A549 (cell line): ENCODE results near the gene SOX5. TPM values are rescaled to one million over a fixed set of nuclear protein-coding genes. Genes with fewer than 3 reads are reported as not detected.

Experiments used
- ATAC-seq, 2 experiments: fragments of 200-7000 bp in 1 of 2; fragments of >200 bp in 1 of 2; cut with Nextera tagmentation in 1 of 2; cut with Tn5 transposase in 1 of 2; 3 replicates each; pipeline versions ENCODE4 v1.8.0 to v1.9.1; 2018 to 2020; ENCODE audit warnings: mild to moderate bottlenecking in 1 of 2, moderate library complexity in 1 of 2
- CTCF ChIA-PET: fragments of 300-600 bp; sonication (Branson Sonifier 250); formaldehyde crosslinking; extraction: SDS; loops from one replicate; lab custom pipeline; 2021; ENCODE audit warnings: antibody characterized with exemption, inconsistent platforms; lab: Yijun Ruan, JAX
- POLR2A ChIA-PET: fragments of 350-600 bp; formaldehyde crosslinking; extraction: SDS; loops from one replicate; lab custom pipeline; 2021; ENCODE audit warnings: antibody characterized with exemption, inconsistent platforms; lab: Yijun Ruan, JAX
- DNase-seq, 2 experiments: peaks; one replicate each; pipeline versions ENCODE4 v3.0.0 to v3.0.0-alpha.2; 2011 to 2016; ENCODE audit warnings: low read depth in 1 of 2, low spot score in 1 of 2
- FAIRE-seq: peaks from 2 replicates; lab custom pipeline; 2011; peaks lifted over from hg19 to GRCh38; lab: Jason Lieb, UNC
- H3K27ac ChIP-seq, 2 experiments: fragments of >200 bp; sonication (Bioruptor Twin); formaldehyde crosslinking; 3 replicates each; pipeline ENCODE4 v1.5.1; 2016 to 2017
- H3K4me1 ChIP-seq: fragments of >200 bp; sonication (Bioruptor Twin); formaldehyde crosslinking; 3 replicates; pipeline ENCODE4 v1.6.1; 2016
- H3K4me2 ChIP-seq: fragments of >200 bp; sonication (Bioruptor Twin); formaldehyde crosslinking; 3 replicates; pipeline ENCODE4 v1.6.1; 2016
- H3K4me3 ChIP-seq: fragments of >200 bp; sonication (Bioruptor Twin); formaldehyde crosslinking; 3 replicates; pipeline ENCODE4 v1.5.1; 2016
- H3K9me3 ChIP-seq: fragments of >200 bp; sonication (Bioruptor Twin); formaldehyde crosslinking; 3 replicates; pipeline ENCODE4 v1.6.1; 2016
- ATOH8 ChIP-seq: fragments of 250-450 bp; sonication (Bioruptor Pico); IDR thresholded peaks from 2 replicates; pipeline ENCODE4 v1.5.0; 2020; ENCODE audit warnings: low read depth, mild to moderate bottlenecking, moderate library complexity
- BCL3 ChIP-seq: fragments of >200 bp; sonication (Bioruptor Twin); formaldehyde crosslinking; IDR thresholded peaks from 3 replicates; pipeline ENCODE4 v1.6.1; 2016
- BHLHE40 ChIP-seq: IDR thresholded peaks from 2 replicates; pipeline ENCODE4 v1.6.1; 2012; ENCODE audit warnings: low read depth, low read length, inconsistent platforms
- CHD2 ChIP-seq: fragments of 150-350 bp; IDR thresholded peaks from 2 replicates; pipeline ENCODE4 v1.6.1; 2014; ENCODE audit warnings: low read length; ENCODE audit not compliant: partially characterized antibody
- E2F6 ChIP-seq: IDR thresholded peaks from 2 replicates; pipeline ENCODE4 v1.6.1; 2012; ENCODE audit warnings: low read depth, borderline replicate concordance
- EHF ChIP-seq: fragments of 250-450 bp; sonication (Bioruptor Pico); IDR thresholded peaks from 2 replicates; pipeline ENCODE4 v1.5.0; 2020; ENCODE audit warnings: mild to moderate bottlenecking
- EHMT2 ChIP-seq: fragments of 200-600 bp; sonication (generic); IDR thresholded peaks from 2 replicates; pipeline ENCODE4 v1.6.1; 2016; ENCODE audit warnings: antibody characterized with exemption, low read depth, mild to moderate bottlenecking, moderate library complexity
- FOSL2 ChIP-seq, 2 experiments: fragments of 450-650 bp in 1 of 2; fragments of >200 bp in 1 of 2; sonication (Bioruptor Twin) in 1 of 2; formaldehyde crosslinking; IDR thresholded peaks; 2 replicates each; pipeline versions ENCODE4 v1.5.0 to v1.6.1; 2016 to 2020; ENCODE audit warnings: mild to moderate bottlenecking in 1 of 2, moderate library complexity in 1 of 2
- GATA3 ChIP-seq: IDR thresholded peaks from 2 replicates; pipeline ENCODE4 v1.6.1; 2012; ENCODE audit warnings: borderline replicate concordance
- HDAC2 ChIP-seq: fragments of 200-600 bp; sonication (generic); IDR thresholded peaks from 2 replicates; pipeline ENCODE4 v1.6.1; 2016
- HOXA7 ChIP-seq: fragments of 250-450 bp; sonication (Bioruptor Pico); IDR thresholded peaks from 2 replicates; pipeline ENCODE4 v1.5.0; 2020; ENCODE audit warnings: mild to moderate bottlenecking, moderate library complexity
- KDM1A ChIP-seq: fragments of 200-600 bp; sonication (generic); IDR thresholded peaks from 2 replicates; pipeline ENCODE4 v1.6.1; 2016; ENCODE audit warnings: low read depth, mild to moderate bottlenecking
- KDM5A ChIP-seq: fragments of 200-600 bp; sonication (generic); IDR thresholded peaks from 2 replicates; pipeline ENCODE4 v1.6.1; 2016; ENCODE audit warnings: antibody characterized with exemption, mild to moderate bottlenecking
- MAFK ChIP-seq: fragments of 450-650 bp; IDR thresholded peaks from 2 replicates; pipeline ENCODE4 v1.6.1; 2014; ENCODE audit not compliant: partially characterized antibody
- MYC ChIP-seq: IDR thresholded peaks from 2 replicates; pipeline ENCODE4 v1.6.1; 2012; ENCODE audit warnings: mild to moderate bottlenecking, inconsistent platforms, low read length, improper control_type of control experiment, borderline replicate concordance
- PHF8 ChIP-seq: fragments of 200-600 bp; sonication (generic); IDR thresholded peaks from 2 replicates; pipeline ENCODE4 v1.6.1; 2016; ENCODE audit warnings: low read depth, mild to moderate bottlenecking, antibody characterized with exemption, moderate library complexity, borderline replicate concordance
- POLR2A ChIP-seq: IDR thresholded peaks from 2 replicates; pipeline ENCODE4 v1.6.1; 2012; ENCODE audit warnings: mild to moderate bottlenecking, low read length
- RAD21 ChIP-seq, 2 experiments: fragments of >200 bp in 1 of 2; sonication (Bioruptor Twin) in 1 of 2; formaldehyde crosslinking in 1 of 2; IDR thresholded peaks in 1 of 2; conservative IDR thresholded peaks in 1 of 2; 2 replicates in 1 of 2; 3 replicates in 1 of 2; pipeline ENCODE4 v1.6.1; 2012 to 2018; ENCODE audit warnings: inconsistent platforms in 1 of 2
- RARB ChIP-seq: fragments of 250-450 bp; sonication (Bioruptor Pico); IDR thresholded peaks from 2 replicates; pipeline ENCODE4 v1.8.0; 2021; ENCODE audit warnings: mild to moderate bottlenecking, moderate library complexity
- RNF2 ChIP-seq: fragments of 200-600 bp; sonication (generic); IDR thresholded peaks from 2 replicates; pipeline ENCODE4 v1.6.1; 2016; ENCODE audit warnings: low read depth, mild to moderate bottlenecking, antibody characterized with exemption, moderate library complexity, borderline replicate concordance
- ZNF302 ChIP-seq: fragments of 250-450 bp; sonication (Bioruptor Pico); IDR thresholded peaks from 2 replicates; pipeline ENCODE4 v1.9.0; 2021; ENCODE audit warnings: inconsistent platforms, mild to moderate bottlenecking, moderate library complexity
- ZSCAN20 ChIP-seq: fragments of 250-450 bp; sonication (Bioruptor Pico); IDR thresholded peaks from 2 replicates; pipeline ENCODE4 v1.8.0; 2022; ENCODE audit warnings: mild to moderate bottlenecking, moderate library complexity
- WGBS: methylation state at CpG from one replicate; pipeline ENCODE4 v1.1.6; 2017; ENCODE audit errors: missing lambda C conversion rate; 5-methylcytosine and 5-hydroxymethylcytosine counted together
- polyA plus RNA-seq, 4 experiments: library from polyadenylated mRNA; depleted of rRNA in 3 of 4; stranded (reverse); fragments of >200 nt; fragmentation: RNase III in 1 of 4; extraction: RNeasy Plus Mini Kit Qiagen cat#74134 plus additional on column Dnase treatment in 1 of 4; gene quantifications; 2 replicates in 3 of 4; 3 replicates in 1 of 4; pipeline ENCODE4 v1.2.3, GENCODE V29; 2011 to 2017

SOX5 gene
- polyA plus RNA-seq, 2 of the 4 experiments (the other 2 are of a cell fraction) = not detected

- TF ChIP-seq RARB = no peak
- TF ChIP-seq, all 56 proteins: peak for 0
These were observed 392.8 kb downstream of the SOX5 start (continued) for GRCh38 chr12:23556661-23557060.

GRCh38 chr12:23555825-23556207, 393.7 kb downstream of the SOX5 start:
- 3% methylated on average over 2 of the region's 2 CpGs for WGBS
- CTCF ChIA-PET = no interaction called here
- Histone ChIP-seq H3K27ac (no peak overlapping the region), H3K4me2 (no peak overlapping the region), H3K9me3 (no peaks in the 10 kb centered on the region), H3K4me3 (no peak overlapping the region), H3K4me1 (no peaks in the 10 kb centered on the region)
- TF ChIP-seq BHLHE40 (no peak), ZSCAN20 (CRISPR knock-in tag) (no peak), RARB (no peak), RNF2 (no peak), E2F6 (no peak), ATOH8 (CRISPR knock-in tag) (no peak), FOSL2 (IDR thresholded peaks at IDR 0.05) (no peak), FOSL2 (CRISPR knock-in tag; IDR thresholded peaks at IDR 0.05) (no peak), MYC (no peak), MAFK (no peak), BCL3 (no peak), KDM1A (no peak), ZNF302 (CRISPR knock-in tag) (no peak), EHF (CRISPR knock-in tag) (no peak), EHMT2 (no peak)
- POLR2A ChIA-PET = no interaction called here
- ATAC-seq (no peak), FAIRE-seq (no peak), DNase-seq (no peak)

GRCh38 chr12:23555180-23555824, 394.2 kb downstream of the SOX5 start:
- FAIRE-seq (no peak), DNase-seq (no peak), ATAC-seq (no peak)
- no peak for TF ChIP-seq KDM5A
- TF ChIP-seq PHF8 = no peak
- no peak for TF ChIP-seq HDAC2
- TF ChIP-seq GATA3 = no peak
- TF ChIP-seq RAD21 (conservative IDR thresholded peaks at IDR 0.05 in 1 of 2, IDR thresholded peaks at IDR 0.05 in 1 of 2) = no peak
- no peak for TF ChIP-seq CHD2
- TF ChIP-seq RNF2 = no peak
- TF ChIP-seq POLR2A = no peak
- TF ChIP-seq HOXA7 (CRISPR knock-in tag) = no peak
- CTCF ChIA-PET = no interaction called here
- POLR2A ChIA-PET = no interaction called here
- WGBS = under 1% methylated on average over 4 of the region's 4 CpGs
- Histone ChIP-seq H3K4me3 (no peak overlapping the region), H3K9me3 (no peaks in the 10 kb centered on the region), H3K4me1 (no peaks in the 10 kb centered on the region), H3K4me2 (no peak overlapping the region), H3K27ac (no peak overlapping the region)
